Measurements from ENCODE around the gene OR7G2.
"Not testable (repeated sequence)": the region's sequence is repeated elsewhere in the genome, so short reads cannot be mapped to it uniquely, and the experiment has no call there.

OR7G2 gene

DNA sequence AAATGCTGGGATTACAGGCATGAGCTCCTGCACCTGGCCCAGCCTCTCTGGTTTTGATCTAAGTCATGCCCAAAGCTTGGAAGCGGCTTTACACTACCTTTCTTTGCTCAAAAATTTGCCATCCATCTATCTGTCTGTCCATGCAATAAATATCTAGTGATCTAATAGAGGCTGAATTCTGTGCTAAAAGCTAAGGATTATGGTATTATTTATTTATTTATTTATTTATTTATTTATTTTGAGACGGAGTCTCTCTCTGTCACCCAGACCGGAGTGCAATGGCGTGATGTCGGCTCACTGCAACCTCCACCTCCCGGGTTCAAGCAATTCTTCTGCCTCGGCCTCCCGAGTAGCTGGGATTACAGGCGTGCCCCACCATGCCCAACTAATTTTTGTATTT lies 51.1 kb downstream of the OR7G2 start:
- ATAC-seq, H3K4me3 Mint-ChIP-seq, H3K27me3 Mint-ChIP-seq, H3K36me3 Mint-ChIP-seq, H3K4me1 Mint-ChIP-seq, H3K27ac Mint-ChIP-seq, H3K9me3 Mint-ChIP-seq: not testable (repeated sequence)

DNA sequence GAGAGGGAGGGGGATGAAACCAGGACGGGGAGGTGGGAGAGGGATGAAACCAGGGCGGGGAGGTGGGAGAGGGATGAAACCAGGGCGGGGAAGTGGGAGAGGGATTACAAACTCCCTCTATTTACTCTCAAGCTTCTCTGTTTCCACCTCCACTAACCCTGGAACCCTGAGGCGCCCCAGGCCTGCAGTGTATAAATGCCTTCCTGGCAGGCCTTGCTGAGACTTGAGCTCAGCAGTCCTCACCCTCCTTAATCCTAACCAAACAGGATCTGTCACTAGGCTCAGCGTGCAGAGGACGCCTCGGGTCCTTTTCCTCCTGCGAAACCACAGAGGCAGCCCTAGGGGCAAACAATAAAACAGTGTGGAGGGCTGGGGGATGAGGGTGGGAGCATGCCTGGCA lies 52.5 kb downstream of the OR7G2 start:
- Mint-ChIP-seq H3K4me3 (no peak overlapping the region), H3K4me1 (no peaks in the 10 kb centered on the region), H3K27ac (no peak overlapping the region), H3K36me3 (no peaks in the 10 kb centered on the region), H3K9me3 (peaks cover 12% of the 10 kb centered on the region), H3K27me3 (no peaks in the 10 kb centered on the region)
- ATAC-seq, result no peak

DNA sequence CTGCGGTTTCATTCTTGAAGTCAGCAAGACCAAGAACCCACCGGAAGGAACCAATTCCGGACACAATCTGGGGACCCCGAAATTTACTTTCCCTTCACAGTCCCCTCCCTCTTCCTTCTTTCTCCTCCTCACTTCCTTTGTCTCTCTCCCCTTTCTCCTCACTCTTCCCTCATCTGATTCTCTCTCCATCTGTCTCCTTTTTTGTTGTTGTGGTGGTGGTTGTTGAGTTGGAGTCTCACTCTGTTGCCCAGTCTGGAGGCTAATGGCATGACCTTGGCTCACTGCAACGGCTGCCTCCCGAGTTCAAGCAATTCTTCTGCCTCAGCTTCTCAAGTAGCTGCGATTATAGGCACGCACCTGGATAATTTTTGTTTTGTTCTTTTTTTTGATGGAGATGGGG lies 53.1 kb downstream of the OR7G2 start:
- no peak overlapping the region for H3K27ac Mint-ChIP-seq
- H3K36me3 Mint-ChIP-seq, result no peaks in the 10 kb centered on the region
- no peaks in the 10 kb centered on the region for H3K4me1 Mint-ChIP-seq
- no peak for ATAC-seq
- no peak overlapping the region for H3K4me3 Mint-ChIP-seq
- no peaks in the 10 kb centered on the region for H3K27me3 Mint-ChIP-seq
- peaks cover 12% of the 10 kb centered on the region for H3K9me3 Mint-ChIP-seq

DNA sequence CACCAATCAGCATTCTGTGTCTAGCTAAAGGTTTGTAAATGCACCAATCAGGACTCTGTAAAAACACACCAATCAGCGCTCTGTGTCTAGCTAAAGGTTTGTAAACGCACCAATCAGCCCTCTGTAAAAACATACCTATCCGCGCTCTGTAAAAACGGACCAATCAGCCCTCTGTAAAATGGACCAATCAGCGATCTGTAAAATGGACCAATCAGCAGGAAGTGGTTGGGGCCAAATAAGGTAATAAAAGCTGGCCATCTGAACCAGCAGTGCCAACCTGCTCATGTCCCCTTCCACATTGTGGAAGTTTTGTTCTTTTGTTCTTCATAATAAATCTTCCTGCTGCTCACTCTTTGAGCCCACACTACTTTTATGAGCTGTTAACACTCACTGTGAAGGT lies 53.6 kb downstream of the OR7G2 start:
- H3K27ac Mint-ChIP-seq, ATAC-seq, H3K36me3 Mint-ChIP-seq, H3K4me3 Mint-ChIP-seq, H3K27me3 Mint-ChIP-seq, H3K4me1 Mint-ChIP-seq: not testable (repeated sequence)
- peaks cover 12% of the 10 kb centered on the region for H3K9me3 Mint-ChIP-seq

DNA sequence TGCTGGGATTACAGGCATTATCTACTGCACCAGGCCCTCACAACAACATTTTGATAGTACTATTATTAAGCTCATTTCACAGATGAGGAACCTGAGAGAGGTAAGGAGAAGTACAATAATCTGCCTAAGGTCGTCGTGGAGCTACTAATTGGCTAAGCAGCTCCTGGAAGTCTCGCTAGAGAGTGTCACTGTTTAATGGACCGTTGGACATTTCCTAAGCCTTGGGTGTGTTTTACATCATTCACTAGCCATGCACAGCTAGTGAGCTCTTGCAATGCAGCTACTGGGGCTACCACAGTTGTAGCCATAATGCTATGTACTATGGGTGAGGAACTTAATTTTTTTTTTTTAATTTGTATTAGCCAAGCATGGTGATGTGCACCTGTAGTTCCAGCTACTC lies 54.4 kb downstream of the OR7G2 start:
- Mint-ChIP-seq H3K9me3 (peaks cover 11% of the 10 kb centered on the region), H3K36me3 (no peaks in the 10 kb centered on the region), H3K27ac (no peak overlapping the region)

More for the DNA sequence above, 54.4 kb downstream of the OR7G2 start:
- Mint-ChIP-seq H3K27me3 (no peaks in the 10 kb centered on the region), H3K4me1 (no peaks in the 10 kb centered on the region), H3K4me3 (no peak overlapping the region)
- no peak for ATAC-seq

Data from stimulated activated memory B cell treated with anti-CD40 and anti-IgM and Interleukin-4, amounts not matched to agents 10 μg/mL and 1 μg/mL and 100 μg/mL, for 72 hours (primary cell).